Endometrium (tissue), 2 donors: ENCODE results near the gene ADAP1.
"Not testable (repeated sequence)": the region's sequence is repeated elsewhere in the genome, so short reads cannot be mapped to it uniquely, and the experiment has no call there.

Experiments
- FAIRE-seq: peaks from 2 replicates; lab custom pipeline; 2012; peaks lifted over from hg19 to GRCh38; lab: Jason Lieb, UNC
- donor health status: control.
- donor health status: control.

Gene ADAP1, protein sequence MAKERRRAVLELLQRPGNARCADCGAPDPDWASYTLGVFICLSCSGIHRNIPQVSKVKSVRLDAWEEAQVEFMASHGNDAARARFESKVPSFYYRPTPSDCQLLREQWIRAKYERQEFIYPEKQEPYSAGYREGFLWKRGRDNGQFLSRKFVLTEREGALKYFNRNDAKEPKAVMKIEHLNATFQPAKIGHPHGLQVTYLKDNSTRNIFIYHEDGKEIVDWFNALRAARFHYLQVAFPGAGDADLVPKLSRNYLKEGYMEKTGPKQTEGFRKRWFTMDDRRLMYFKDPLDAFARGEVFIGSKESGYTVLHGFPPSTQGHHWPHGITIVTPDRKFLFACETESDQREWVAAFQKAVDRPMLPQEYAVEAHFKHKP

DNA sequence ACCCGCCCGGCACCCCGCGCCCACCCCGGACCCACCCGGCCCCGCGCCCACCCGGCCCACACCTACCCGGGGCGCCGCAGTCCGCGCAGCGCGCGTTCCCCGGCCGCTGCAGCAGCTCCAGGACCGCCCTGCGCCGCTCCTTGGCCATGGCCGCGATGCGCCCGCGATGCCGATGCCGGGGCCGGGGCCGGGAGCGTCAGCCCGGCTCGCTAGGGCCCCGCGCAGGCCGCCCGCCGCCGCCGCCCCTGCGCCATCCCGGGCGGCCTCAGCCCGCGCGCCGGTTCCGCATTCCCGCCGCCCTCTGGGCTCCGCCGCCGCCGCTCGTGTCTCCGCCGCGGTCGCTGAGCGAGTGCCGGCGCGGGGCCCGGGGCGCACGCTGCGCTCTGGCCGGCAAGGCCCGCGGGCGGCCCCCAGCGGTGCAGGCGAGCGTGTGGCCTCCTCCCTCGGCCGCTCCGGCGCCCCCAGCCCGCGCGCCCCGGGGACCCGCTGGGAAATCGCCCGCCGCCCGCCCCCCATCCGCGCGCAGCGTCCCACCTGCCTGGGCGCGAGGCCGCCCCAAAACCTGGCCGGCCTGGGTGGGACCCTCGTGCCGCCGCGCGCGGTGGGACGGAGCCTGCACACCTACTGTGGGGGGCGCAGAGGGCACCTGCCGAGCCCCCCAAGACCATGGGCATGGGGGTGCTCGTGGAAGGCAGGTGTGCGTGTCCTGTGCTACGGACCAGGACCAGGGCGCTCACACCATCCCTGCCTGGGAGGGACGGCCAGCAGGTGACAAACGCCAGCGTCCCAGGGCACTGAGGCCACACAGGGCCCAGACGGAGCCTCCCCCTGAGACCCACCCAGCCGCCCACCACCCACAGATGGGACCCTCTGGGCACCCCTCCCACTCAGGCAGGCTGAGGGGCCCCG is at the start of gene ADAP1:
Gene ADAP1 (minus strand): TSS at position 351 of the 909 bp plus-strand sequence. CDS start 203 bp downstream, at position 148.
- no peak for FAIRE-seq

DNA sequence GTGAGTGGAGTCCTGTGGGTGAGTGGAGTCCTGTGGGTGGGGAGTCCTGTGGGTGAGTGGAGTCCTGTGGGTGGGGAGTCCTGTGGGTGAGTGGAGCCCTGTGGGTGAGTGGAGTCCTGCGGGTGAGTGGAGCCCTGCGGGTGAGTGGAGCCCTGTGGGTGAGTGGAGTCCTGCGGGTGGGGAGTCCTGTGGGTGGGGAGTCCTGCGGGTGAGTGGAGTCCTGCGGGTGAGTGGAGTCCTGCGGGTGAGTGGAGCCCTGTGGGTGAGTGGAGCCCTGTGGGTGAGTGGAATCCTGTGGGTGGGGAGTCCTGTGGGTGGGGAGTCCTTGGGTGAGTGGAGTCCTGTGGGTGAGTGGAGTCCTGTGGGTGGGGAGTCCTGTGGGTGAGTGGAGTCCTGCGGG is 48.0 kb upstream of the ADAP1 start:
- FAIRE-seq: not testable (repeated sequence)

DNA sequence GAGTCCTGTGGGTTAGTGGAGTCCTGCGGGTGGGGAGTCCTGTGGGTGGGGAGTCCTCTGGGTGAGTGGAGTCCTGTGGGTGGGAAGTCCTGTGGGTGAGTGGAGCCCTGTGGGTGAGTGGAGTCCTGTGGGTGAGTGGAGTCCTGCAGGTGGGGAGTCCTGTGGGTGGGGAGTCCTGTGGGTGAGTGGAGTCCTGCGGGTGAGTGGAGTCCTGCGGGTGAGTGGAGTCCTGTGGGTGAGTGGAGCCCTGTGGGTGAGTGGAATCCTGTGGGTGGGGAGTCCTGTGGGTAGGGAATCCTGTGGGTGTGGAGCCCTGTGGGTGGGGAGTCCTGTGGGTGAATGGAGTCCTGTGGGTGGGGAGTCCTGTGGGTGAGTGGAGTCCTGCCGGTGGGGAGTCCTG is 47.5 kb upstream of the ADAP1 start:
- FAIRE-seq: not testable (repeated sequence)

DNA sequence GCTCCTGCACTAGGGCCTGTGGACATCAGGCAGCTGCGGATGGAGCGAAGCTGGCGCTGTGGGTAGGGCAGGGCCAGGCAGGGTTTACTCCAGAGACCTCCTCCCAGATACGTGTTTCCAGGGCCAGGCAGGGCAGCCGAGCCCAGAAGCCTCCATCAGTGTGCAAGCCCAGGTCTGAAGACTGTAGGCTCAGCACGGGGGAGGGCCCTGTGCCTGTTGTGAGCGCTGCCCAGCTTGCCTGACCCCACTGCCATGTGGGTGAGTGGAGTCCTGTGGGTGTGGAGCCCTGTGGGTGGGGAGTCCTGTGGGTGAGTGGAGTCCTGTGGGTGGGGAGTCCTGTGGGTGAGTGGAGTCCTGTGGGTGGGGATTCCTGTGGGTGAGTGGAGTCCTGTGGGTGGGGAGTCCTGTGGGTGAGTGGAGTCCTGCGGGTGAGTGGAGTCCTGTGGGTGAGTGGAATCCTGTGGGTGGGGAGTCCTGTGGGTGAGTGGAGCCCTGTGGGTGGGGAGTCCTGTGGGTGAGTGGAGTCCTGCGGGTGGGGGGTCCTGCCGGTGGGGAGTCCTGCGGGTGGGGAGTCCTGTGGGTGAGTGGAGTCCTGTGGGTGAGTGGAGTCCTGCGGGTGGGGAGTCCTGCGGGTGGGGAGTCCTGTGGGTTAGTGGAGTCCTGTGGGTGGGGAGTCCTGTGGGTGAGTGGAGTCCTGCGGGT is 46.7 kb upstream of the ADAP1 start:
- not testable (repeated sequence) for FAIRE-seq

DNA sequence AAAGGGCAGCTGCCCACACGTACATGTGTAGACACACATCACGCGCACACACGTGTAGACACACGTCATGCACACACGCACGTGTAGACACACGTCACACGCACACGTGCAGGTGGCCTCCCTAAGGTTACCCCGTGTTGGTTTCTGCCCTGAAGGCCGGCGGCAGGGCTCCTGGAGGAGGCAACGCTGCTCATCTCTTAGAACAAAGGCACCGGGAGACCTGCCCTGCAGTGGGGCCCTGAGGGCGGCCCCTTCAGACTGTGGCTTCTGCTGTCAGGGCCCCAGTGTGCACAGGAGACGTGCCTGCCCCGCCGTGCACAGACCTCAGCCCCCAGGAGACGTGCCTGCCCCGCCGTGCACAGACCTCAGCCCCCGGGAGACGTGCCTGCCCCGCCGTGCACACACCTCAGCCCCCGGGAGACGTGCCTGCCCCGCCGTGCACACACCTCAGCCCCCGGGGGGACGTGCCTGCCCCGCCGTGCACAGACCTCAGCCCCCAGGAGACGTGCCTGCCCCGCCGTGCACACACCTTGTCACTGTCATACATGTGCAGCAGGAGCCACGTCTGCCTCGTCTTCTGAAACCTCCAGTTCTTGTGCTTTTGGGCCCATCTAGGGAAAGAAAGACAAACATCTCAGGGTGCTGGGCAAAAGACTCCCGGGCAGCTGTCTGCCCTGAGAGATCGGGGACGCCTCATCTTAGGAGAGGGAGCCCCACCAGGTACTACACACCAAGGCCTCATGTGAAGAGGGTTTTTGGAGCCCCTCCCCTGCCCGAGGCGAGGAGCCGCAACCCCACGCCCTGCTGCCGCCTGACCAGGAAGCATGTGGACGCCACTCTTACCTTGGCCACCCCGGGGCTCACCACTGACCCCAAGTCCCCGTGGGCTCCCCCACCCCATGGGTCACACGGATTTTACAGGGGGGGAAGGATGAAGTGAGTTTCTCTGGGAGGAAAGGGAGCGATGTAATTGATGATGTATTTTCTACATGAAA is 45.8 kb upstream of the ADAP1 start:
- FAIRE-seq: no peak

DNA sequence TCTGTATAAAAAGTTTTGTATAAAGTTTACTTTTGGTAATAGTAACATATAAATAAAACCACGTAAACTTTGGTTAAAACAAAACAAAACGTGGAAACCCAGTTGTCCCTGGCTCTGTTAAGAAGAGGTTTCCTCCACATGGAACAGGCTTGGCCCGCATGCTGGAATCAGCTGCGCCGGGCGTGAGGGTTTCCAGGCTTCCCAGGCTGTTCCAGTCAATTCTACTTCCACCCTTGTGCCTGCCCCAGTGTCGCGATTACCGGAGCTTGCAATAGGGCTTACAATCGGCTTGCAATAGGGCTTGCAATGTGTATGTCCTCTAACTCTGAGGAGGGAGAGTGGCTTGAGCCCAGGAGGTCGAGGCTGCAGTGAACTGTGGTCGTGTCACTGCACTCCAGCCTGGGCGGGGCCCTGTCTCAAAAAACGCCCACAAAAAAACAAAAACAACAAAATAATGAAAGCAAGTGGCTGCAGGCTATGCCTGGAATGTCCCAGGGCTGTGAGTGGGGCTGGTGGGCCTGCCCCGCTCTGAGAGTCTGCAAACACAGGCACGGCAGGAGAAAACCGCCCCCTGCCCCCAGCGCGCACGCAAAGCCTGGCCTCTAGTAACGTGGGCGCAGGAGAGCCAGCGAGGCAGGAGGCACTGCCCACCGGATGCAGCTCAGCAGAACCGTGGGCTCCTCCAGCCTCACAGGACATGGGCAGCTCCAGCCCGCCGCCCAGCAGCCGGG is 44.8 kb upstream of the ADAP1 start:
- no peak for FAIRE-seq

DNA sequence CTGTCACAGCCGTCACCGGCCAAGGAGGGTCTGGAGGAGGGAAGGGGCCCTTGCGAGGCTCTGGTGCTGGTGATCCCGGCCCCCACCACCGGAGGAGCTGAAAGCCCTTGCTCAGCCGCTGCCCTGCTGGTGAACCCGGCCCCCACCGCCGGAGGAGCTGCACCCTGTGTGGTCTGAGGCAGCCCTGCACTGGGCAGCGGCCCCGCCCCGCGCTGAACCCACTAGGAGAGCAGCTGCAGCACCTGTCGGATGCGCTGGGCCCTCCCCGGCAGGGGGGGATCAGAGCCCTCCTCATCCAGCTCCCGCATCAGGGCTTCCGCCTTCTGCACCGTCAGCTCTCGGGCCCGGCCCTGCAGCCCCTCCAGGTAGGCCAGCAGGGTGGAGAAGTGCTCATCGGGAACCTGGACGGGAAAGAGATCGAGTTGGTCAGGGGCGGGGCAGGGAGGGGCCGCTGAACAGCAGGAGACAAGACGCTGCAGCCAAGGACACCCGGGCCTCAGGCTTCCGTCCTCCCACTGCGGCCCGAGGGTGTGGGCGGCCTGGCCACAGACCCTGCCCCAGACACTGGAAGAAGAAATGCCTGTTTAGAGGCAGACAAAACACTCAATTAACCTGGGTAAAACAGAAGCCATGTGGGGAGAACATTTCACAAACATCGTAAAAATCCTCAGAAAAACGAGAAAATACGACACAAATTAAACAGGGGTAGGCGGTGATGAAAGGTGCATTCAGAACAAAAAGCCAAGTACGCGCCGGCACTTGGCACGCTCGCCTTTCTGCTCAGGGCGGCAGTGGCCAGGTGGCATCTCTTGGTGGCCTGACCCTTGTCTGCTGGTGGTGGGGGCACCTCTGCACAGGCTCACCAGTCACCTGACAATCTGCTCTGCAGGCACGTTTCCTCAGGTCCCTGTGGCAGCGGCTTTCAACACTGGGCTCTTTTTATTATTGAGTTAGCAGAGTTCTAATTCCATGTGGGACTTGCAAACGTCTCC is 43.2 kb upstream of the ADAP1 start:
- no peak for FAIRE-seq

DNA sequence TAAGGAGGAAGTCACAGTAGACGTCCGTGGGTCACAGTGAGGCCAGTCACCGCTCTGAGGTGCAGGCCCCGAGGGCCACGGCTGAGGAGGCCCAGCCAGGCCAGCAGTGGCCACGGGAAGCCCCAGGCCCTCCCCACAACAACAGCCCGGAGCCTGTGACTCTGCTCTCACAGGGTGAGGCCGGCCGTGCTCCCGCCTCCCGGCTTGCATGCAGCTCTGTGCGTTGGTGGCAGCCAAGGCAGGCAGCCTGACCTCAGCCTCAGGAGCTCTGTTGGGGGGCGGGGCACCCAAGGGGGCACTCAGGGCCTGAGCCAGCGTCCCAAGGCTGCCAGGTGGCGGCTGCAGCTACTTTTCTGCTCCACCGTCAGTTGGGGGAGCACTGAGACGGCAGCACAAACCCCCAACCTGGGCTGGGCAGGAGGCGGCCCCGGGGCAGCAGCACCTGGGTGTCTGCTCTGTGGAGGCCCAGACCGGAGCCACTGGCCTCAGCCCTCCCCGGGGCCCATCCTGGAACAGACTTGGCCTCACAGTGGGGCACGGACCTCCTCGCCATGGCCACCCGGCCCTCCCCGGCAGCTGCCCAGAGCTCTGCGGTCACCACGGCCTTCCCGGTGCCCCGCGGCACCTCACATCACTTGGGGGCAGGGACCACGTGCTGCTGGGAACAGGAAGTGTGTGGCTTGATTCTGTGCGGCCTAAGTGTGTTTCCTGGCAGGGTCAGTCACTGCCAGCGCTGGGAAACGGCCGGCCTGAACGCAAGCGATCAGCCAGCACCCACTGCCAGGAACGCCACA is 41.8 kb upstream of the ADAP1 start:
- FAIRE-seq: no peak

DNA sequence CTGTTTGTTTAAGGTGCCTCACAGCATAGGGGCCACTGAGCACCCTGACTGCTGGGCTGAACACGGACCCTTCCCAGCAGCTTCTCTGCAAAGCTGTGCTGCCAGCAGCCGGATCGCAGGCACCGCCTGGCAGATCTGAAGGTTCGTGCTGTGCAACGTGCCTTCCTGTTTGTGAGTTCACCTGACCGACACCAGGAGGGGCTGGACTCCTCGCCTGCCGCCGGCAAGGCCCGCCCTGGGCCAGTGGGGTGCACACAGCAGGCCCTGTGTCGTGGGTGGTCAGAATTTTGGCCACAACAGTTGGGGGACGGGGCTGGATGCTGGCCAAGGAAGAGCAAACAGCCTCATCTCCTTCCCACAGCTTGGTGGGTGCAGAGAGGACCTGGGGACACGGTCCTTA is 41.1 kb upstream of the ADAP1 start:
- no peak for FAIRE-seq

DNA sequence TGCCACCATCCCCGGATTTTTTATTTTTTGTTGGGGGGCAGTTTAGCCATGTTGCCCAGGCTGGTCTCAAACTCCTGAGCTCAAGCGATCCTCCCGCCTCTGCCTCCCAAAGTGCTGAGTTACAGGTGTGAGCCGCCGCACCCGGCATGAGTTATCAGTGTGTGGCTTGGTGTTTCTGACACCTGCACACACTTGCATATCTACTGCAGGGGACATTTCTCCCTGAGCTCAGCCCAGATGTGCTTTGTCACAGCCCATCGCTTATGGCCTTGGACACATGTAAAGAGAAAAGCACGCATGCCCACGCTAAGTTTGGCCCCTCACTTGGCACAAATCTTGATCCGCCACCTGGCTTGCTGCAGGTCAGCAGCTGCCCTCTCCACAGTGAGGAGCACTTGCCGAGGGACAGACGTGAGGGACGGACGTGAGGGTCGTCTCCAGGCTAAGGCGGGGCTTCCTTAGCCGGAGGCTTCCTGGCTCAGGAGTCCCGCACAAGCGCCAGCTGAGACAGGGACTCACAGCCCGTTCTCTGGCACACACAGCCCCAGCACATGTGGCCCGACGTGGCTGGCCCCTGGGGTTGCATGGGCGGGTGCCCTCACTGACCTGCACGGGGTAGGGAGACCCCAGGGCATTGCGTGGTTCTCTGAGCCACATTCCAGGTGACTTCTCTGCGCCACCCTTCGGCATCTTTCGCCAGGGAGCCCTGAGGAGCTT is 40.3 kb upstream of the ADAP1 start:
- no peak for FAIRE-seq

DNA sequence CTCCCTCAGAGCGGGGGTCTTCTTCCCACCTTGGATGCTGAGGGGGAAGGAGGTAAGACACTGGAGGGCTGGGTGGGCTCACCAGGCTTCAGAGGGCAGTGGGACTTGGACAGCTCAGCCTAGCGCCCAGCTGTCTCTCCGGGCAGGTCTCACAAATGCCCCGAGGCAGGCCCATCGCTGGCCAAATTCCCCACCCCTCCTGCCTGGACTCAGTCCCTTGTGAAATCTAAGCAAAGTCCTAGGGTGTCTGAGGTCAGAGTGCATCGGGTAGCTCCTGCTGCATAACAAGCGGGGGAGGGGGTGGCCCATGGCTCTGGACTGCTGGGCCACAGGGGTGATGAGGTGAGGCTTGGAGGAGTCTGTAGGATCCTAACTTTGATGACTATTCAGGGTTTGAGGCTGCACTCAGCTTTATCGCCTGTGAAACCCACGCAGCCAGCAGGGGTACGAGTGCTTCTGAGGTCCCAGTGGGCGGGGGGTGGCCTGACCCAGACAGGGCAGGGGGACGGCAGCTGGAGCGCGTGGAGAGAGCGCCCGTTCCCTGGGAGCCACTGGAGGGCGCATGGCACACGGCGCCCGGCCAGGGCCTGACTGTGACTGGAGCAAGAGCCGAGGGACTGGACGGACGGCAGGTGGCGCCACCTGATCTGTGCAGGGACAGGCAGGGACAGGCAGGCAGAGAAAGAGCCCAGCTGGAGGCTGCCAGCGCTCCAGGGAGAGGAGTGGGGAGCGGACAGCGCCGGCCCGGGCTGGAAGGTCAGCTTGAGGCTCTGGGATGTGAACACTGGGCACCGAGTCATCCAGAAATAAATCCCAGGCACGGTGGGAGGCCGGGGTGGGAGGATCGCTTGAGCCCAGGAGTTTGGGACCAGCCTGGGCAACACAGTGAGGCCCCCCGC is 38.5 kb upstream of the ADAP1 start:
- peak; percentile 67 for FAIRE-seq

DNA sequence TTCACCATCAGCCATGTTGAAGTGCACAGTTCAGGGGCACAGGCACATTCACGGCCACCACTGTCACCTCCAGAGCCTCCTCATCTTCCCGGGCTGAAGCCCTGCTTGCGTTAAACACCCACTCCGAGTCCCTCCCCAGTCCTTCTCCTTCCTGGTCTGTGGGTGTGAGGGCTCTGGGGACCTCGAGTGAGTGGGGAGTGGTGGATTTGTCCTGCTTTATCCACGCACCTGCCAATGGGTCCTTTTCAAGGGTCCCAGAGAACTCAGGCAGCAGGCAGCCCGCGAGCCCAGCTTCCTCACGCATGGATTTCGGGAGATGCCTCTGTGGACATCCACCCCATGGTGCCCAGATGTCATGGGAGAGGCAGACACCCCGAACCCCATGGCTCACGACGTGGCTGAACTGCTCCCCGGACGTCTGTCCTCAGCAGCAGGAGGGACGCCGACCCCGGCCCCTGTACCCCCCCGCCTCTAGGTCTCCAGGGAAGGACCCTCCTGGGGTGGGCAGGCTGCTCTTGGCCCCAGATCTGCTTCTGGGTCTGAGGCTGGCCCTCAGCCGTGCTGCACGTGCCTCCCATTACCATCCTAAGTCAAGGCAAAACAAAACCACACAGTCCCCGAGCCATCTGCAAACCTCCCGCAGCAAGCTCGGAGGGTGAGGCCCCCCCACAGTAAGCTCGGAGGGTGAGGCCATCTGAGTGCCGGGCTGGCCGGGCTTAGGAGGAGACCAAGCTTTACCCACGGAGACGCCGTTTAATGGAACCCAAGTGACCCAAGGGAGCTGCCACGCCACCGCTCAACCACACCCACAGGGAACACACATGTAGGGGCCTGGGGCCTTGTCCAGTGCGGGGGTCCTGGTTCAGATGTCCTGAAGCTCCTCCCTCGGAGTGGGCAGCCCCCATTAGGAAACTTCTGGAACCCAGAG is 37.5 kb upstream of the ADAP1 start:
- no peak for FAIRE-seq

DNA sequence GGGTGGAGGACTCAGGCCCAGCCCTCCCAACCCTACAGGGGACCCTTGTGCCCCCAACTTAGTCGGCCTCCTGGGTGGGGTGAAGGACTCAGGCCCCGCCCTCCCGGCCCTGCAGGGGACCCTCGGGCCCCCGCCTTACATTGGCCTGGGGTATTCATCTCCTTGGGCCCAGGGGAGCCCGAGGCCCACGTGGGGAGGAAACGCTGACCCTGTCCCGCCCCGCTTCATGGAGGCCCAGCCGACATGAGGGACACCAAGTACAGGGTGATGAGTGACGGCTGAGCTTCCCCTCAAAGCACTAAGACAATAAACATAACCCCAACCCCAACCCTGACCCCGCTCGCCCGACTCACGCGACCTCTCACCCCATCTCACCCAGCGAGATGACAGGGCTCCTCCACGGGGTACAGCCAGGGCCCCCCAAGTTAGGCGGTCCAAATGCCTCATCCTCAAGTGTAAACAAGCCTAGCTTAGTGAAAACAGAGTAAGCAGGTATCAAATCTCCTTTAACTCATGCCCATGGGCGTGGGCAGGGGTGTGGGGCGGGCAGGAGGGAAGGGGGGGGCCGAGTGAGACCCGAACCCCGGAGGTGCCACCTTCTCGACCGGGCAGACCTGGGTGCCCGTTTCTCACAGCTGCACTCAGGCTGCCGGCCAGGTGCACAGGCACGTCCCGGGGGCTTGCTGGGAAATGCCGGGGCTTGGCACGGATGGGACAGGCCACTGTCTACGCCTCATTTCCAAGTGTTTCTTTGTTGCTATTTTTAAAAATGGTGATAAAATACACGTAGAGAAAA is 36.7 kb upstream of the ADAP1 start:
- no peak for FAIRE-seq

DNA sequence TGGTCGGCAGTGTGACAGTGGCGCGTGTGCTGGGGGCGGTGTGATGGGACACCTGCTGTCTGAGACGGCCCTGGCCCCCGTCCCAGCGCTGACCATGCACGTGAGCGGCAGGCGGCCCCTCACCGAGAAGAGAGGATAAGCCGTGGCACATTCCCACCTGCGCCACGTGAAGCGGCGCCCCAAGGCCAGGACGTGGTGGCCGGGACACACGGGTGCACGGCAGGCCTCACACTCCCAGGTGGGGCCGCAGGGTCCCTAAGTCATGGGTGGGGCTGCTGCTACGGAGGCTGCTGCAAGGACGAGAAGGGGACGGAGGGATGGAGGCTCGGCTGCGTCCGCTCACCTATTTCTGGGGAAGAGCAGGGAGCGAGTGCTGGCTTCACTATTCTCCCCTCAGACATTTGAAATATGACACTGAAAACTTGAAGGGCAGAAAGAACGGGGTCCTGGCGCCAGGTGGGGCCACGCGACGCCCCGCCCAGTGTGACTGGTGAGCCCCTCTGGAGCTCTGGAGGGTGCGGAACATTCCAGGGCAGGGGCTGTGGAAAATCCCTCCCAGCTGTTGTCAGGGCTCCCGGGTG is 36.0 kb upstream of the ADAP1 start:
- no peak for FAIRE-seq
